ENCODE results near the gene SIK2.

The SIK2 gene

DNA sequence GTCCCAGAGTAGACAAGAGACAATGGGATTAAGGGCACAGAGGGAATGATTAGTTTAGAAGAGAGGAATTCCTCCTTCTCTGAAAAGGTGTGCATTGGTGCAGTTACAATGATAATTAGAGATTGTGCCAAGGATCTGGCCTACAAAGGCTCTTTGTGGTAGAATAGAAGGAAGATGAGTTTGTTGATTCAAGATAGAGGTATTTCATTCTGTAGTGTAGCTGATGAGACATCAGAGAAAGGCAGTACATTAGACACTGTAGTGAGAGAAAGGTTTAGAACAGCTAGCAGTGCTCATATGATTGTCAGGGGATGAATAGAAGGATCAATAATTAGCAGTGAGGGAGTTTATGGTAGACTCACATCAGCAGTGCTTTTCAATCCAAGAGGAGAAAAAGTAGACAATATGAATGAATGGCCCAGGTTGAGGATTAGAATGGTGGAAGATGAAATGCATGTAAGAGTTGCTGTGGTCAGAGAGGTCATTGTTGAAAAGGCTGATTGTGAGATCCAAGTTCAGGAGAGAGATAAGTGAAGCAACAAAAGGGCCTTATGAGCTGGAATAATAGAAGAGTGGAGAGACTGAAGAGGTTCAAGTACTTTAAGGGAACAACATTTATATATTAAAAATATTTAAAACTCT is 28.9 kb downstream of the SIK2 start:
- TF ChIP-seq, protein P1, sequence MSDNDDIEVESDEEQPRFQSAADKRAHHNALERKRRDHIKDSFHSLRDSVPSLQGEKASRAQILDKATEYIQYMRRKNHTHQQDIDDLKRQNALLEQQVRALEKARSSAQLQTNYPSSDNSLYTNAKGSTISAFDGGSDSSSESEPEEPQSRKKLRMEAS (IDR thresholded peaks at IDR 0.05), result no peak
- TF ChIP-seq EP300 (IDR thresholded peaks at IDR 0.05; ENCODE audit: borderline replicate concordance), result no peak
- TF ChIP-seq YY1 (IDR thresholded peaks at IDR 0.05; ENCODE audit: low read depth), result no peak
- TF ChIP-seq TCF12 (IDR thresholded peaks at IDR 0.05; ENCODE audit: low read depth), result no peak
- no peak for TF ChIP-seq EGR1 (IDR thresholded peaks at IDR 0.05)
- no peak for TF ChIP-seq ZBTB7A (IDR thresholded peaks at IDR 0.05; ENCODE audit: low read depth)
- no peak for TF ChIP-seq CEBPB (IDR thresholded peaks at IDR 0.05)
- no peak for TF ChIP-seq CREB1 (IDR thresholded peaks at IDR 0.05; ENCODE audit: low read depth)
- no peak for TF ChIP-seq FOXM1 (IDR thresholded peaks at IDR 0.05; ENCODE audit: borderline replicate concordance, low read depth)
- TF ChIP-seq NFIC (IDR thresholded peaks at IDR 0.05), result no peak
- TF ChIP-seq, protein P2, sequence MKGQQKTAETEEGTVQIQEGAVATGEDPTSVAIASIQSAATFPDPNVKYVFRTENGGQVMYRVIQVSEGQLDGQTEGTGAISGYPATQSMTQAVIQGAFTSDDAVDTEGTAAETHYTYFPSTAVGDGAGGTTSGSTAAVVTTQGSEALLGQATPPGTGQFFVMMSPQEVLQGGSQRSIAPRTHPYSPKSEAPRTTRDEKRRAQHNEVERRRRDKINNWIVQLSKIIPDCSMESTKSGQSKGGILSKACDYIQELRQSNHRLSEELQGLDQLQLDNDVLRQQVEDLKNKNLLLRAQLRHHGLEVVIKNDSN (IDR thresholded peaks at IDR 0.05), result no peak
- no peak for TF ChIP-seq RAD21 (IDR thresholded peaks at IDR 0.05; ENCODE audit: low read depth)
- no peak for TF ChIP-seq TAF1 (IDR thresholded peaks at IDR 0.05; ENCODE audit: low read depth)
- no peak for TF ChIP-seq TEAD4 (IDR thresholded peaks at IDR 0.05)

DNA sequence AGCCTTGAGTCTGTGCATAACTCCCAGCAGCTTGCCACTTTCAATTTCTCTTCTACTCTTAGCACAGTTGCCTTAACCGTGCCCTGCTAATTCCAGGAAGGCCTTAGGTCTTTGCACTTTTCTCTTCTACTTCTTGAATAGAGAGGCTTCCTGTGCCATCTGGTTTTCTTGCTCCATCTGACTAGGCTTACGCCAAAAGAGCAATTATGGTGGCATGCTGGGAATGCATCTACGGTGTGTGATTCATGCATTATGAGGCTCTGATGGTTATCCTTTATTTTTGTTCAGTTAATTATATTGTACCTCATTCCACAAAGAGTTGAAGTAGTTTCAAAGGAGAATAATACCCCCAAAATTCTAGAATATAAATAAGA is 29.4 kb downstream of the SIK2 start:
- TF ChIP-seq FOXM1 (IDR thresholded peaks at IDR 0.05; ENCODE audit: borderline replicate concordance, low read depth) (no peak), TEAD4 (IDR thresholded peaks at IDR 0.05) (peak; percentile 66)

DNA sequence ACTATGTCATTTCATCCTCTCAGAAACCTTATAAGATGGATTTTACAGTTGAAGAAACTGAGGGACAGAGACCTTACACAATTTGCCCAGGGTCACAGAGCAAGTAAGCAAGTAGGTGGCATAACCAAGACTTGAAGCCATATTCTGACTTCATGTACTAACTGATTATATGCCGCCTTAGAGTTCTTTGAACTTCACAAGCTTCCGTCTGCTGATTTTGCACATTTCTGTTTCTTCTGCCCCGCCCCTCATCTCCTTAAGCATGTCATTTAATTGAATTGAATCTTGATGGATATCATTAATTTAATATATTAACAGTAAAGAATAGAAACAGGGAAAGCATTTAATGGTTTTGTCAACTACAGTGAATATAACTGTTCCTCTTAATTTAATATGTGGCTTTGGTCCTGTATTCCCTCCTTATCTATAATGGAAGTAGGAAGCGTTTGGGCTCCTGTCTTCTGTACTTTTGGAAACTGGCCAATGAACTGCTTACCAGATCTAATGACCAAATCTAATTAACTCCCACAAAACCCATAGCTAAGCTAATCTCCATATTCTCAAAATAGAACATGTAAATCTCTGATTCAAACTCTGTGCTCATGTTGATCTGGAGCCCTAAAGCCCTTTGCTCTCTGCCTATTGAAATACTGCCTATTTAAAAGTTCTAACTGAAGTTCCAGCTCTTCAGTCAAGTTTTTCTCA is 30.4 kb downstream of the SIK2 start:
- TF ChIP-seq, protein P3, sequence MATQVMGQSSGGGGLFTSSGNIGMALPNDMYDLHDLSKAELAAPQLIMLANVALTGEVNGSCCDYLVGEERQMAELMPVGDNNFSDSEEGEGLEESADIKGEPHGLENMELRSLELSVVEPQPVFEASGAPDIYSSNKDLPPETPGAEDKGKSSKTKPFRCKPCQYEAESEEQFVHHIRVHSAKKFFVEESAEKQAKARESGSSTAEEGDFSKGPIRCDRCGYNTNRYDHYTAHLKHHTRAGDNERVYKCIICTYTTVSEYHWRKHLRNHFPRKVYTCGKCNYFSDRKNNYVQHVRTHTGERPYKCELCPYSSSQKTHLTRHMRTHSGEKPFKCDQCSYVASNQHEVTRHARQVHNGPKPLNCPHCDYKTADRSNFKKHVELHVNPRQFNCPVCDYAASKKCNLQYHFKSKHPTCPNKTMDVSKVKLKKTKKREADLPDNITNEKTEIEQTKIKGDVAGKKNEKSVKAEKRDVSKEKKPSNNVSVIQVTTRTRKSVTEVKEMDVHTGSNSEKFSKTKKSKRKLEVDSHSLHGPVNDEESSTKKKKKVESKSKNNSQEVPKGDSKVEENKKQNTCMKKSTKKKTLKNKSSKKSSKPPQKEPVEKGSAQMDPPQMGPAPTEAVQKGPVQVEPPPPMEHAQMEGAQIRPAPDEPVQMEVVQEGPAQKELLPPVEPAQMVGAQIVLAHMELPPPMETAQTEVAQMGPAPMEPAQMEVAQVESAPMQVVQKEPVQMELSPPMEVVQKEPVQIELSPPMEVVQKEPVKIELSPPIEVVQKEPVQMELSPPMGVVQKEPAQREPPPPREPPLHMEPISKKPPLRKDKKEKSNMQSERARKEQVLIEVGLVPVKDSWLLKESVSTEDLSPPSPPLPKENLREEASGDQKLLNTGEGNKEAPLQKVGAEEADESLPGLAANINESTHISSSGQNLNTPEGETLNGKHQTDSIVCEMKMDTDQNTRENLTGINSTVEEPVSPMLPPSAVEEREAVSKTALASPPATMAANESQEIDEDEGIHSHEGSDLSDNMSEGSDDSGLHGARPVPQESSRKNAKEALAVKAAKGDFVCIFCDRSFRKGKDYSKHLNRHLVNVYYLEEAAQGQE (IDR thresholded peaks at IDR 0.05; ENCODE audit: low read depth), result no peak

DNA sequence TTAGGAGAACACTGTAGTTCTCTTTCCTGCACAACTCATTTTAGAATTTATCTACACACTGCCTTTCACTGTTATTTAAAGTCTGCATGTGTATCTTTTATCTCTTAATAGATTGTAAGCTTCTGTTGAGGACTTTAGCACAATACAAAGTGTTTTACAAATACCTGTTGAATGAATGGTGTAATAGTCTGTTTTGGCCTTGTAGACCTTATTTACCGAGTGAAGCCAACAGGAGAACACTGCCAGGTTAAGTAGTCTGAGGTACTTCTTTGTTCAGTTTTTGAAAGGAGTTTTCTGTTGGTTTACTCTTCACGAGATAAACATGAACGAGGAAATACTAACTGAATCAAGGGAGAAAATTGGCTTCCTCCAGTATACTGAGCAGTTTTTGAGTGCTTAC is 31.0 kb downstream of the SIK2 start:
- no peak for TF ChIP-seq CEBPB (IDR thresholded peaks at IDR 0.05)
- no peak for TF ChIP-seq RAD21 (IDR thresholded peaks at IDR 0.05; ENCODE audit: low read depth)
- TF ChIP-seq ZBTB7A (IDR thresholded peaks at IDR 0.05; ENCODE audit: low read depth), result no peak
- TF ChIP-seq EGR1 (IDR thresholded peaks at IDR 0.05), result no peak
- TF ChIP-seq FOXM1 (IDR thresholded peaks at IDR 0.05; ENCODE audit: borderline replicate concordance, low read depth), result no peak
- TF ChIP-seq, protein P3 (IDR thresholded peaks at IDR 0.05; ENCODE audit: low read depth), result no peak
- no peak for TF ChIP-seq YY1 (IDR thresholded peaks at IDR 0.05; ENCODE audit: low read depth)
- TF ChIP-seq, protein P1 (IDR thresholded peaks at IDR 0.05), result no peak
- no peak for TF ChIP-seq NFIC (IDR thresholded peaks at IDR 0.05)
- TF ChIP-seq TAF1 (IDR thresholded peaks at IDR 0.05; ENCODE audit: low read depth), result no peak
- TF ChIP-seq CREB1 (IDR thresholded peaks at IDR 0.05; ENCODE audit: low read depth), result no peak
- no peak for TF ChIP-seq EP300 (IDR thresholded peaks at IDR 0.05; ENCODE audit: borderline replicate concordance)
- TF ChIP-seq TCF12 (IDR thresholded peaks at IDR 0.05; ENCODE audit: low read depth), result no peak
- TF ChIP-seq TEAD4 (IDR thresholded peaks at IDR 0.05), result no peak
- TF ChIP-seq, protein P2 (IDR thresholded peaks at IDR 0.05), result no peak

DNA sequence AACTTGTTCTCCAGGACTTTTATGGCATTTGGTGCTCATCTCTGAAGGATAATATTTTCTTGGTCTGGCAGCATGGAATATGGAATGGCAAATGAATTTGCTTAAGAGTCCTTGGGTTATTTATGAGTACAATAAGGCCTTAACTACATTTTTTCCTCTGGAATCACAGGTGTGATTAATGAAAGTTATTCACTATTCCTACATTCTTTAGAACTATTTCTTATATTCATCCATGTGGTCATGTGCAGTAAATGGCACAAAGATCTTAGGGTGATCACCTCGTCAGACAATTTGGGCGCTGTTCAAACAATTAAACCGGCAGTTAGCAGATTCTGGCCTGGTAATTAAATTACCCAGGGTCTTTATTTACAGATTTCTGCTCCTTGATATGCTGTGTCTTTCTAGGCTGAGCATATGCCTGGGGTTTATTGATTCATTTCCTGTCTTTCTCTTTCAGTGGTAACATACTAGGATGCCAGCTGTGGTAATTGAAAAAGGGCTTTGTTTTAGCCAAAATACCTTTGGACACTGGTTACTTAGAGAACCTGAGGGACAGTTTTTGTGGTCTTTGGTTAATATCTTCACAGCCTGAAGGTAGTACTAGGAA is 31.6 kb downstream of the SIK2 start:
- TF ChIP-seq EP300 (IDR thresholded peaks at IDR 0.05; ENCODE audit: borderline replicate concordance), result no peak
- no peak for TF ChIP-seq ZBTB7A (IDR thresholded peaks at IDR 0.05; ENCODE audit: low read depth)
- no peak for TF ChIP-seq FOXM1 (IDR thresholded peaks at IDR 0.05; ENCODE audit: borderline replicate concordance, low read depth)
- no peak for TF ChIP-seq EGR1 (IDR thresholded peaks at IDR 0.05)
- TF ChIP-seq, protein P3 (IDR thresholded peaks at IDR 0.05; ENCODE audit: low read depth), result no peak
- no peak for TF ChIP-seq TCF12 (IDR thresholded peaks at IDR 0.05; ENCODE audit: low read depth)
- TF ChIP-seq RAD21 (IDR thresholded peaks at IDR 0.05; ENCODE audit: low read depth), result no peak
- TF ChIP-seq CEBPB (IDR thresholded peaks at IDR 0.05), result no peak

Data from Ishikawa (cell line).